ENCODE data around the gene RAB26. TPM values are rescaled to one million over a fixed set of nuclear protein-coding genes. Genes with fewer than 3 reads are reported as not detected.

The RAB26 gene
- total and polyA plus RNA-seq, 2 experiments from 2014 or later: 6.5 to 12.1 TPM

DNA sequence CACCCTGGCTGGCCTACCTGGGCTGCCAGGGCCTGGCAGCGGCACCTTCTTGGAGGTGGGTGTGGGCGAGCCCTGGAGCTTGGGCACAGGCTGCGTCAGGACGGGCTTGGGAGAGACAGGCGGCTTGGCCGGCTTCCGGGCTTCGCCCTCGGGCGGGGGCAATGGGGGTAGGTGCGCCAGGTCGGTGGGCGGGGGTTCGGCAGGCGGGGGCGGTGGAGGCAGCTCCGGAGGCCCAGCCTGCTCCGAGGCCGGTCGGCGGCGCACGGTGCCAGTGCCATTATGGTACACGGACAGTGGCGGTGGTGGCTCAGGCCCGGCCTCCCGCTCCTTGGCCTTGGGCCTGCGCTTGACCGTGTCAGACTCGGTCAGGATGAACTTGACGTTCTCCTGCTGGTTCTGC lies 31.2 kb downstream of the RAB26 start:
- no peak for DNase-seq (ENCODE audit: low read depth in 1 of 2, low spot score in 1 of 2)

DNA sequence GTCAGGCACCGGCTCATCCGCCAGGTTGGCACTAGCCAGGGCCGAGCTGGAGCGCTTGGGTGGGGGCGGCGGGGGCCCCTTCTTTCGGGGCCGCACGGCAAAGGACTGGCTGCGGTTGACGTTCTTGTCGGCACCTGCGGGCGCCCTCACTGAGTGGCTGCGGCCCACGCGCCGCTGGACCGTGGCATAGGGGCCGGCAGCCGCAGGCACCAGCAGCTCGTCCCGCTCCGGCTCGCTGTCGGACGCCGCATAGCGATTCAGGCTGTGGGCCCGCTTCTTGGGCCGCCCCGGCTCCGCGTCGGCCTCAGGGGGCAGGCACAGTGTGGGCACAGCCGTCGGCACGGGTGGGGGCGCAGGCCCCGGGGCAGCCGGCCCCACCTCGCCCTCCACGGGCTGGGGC lies 32.0 kb downstream of the RAB26 start:
- no peaks in the 10 kb centered on the region for H3K9me3 ChIP-seq (ENCODE audit: low read depth)

More for the DNA sequence above, 31.2 kb downstream of the RAB26 start:
- Histone ChIP-seq H3K4me3 (no peak overlapping the region), H3K4me1 (ENCODE audit: low read depth) (no peaks in the 10 kb centered on the region), H3K36me3 (peaks cover 12% of the 10 kb centered on the region), H3K27me3 (no peaks in the 10 kb centered on the region), H3K9me3 (ENCODE audit: low read depth) (no peaks in the 10 kb centered on the region), H3K27ac (no peak overlapping the region)
- TF ChIP-seq CTCF (IDR thresholded peaks at IDR 0.05; ENCODE audit: low read depth, low read length): no peak

GRCh38 chr16:2180962-2181923 lies 32.8 kb downstream of the RAB26 start:
- H3K4me3 ChIP-seq: no peak overlapping the region
- H3K27me3 ChIP-seq: no peaks in the 10 kb centered on the region
- no peak for DNase-seq (ENCODE audit: low read depth in 1 of 2, low spot score in 1 of 2)
- H3K36me3 ChIP-seq: peaks cover 3% of the 10 kb centered on the region
- no peaks in the 10 kb centered on the region for H3K4me1 ChIP-seq (ENCODE audit: low read depth)
- no peak for TF ChIP-seq CTCF (IDR thresholded peaks at IDR 0.05; ENCODE audit: low read depth, low read length)
- no peaks in the 10 kb centered on the region for H3K9me3 ChIP-seq (ENCODE audit: low read depth)
- no peak overlapping the region for H3K27ac ChIP-seq

More for the DNA sequence above, 32.0 kb downstream of the RAB26 start:
- peaks cover 10% of the 10 kb centered on the region for H3K36me3 ChIP-seq
- no peak for TF ChIP-seq CTCF (IDR thresholded peaks at IDR 0.05; ENCODE audit: low read depth, low read length)
- no peak overlapping the region for H3K27ac ChIP-seq
- H3K4me1 ChIP-seq (ENCODE audit: low read depth): no peaks in the 10 kb centered on the region
- DNase-seq (ENCODE audit: low read depth in 1 of 2, low spot score in 1 of 2): no peak
- H3K4me3 ChIP-seq: no peak overlapping the region
- H3K27me3 ChIP-seq: no peaks in the 10 kb centered on the region

DNA sequence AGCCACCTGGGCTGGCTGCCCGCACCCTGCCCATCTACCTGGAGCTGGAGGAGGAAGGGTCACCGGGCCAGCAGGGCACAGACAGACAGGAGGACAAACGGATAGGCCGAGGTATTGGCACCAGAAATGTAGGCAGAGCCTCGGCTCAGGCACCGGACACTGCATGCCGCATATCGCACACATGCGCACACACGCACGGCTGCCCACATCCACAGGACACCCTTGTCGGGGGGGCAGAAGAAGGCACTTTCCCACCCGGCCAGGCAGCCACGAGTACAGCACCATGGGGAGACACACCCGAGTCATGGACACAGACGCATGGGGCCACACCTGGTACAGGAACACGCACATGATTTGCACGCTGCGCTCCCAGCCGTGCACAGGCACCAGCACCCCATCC lies 33.5 kb downstream of the RAB26 start:
- Histone ChIP-seq H3K4me3 (no peak overlapping the region), H3K4me1 (ENCODE audit: low read depth) (no peaks in the 10 kb centered on the region), H3K36me3 (peaks cover 3% of the 10 kb centered on the region), H3K27ac (no peak overlapping the region), H3K27me3 (no peaks in the 10 kb centered on the region), H3K9me3 (ENCODE audit: low read depth) (no peaks in the 10 kb centered on the region)
- DNase-seq (ENCODE audit: low read depth in 1 of 2, low spot score in 1 of 2): no peak
- no peak for TF ChIP-seq CTCF (IDR thresholded peaks at IDR 0.05; ENCODE audit: low read depth, low read length)

- TF ChIP-seq CTCF (IDR thresholded peaks at IDR 0.05; ENCODE audit: low read depth, low read length): no peak
- no peak for DNase-seq (ENCODE audit: low read depth in 1 of 2, low spot score in 1 of 2)
- no peak overlapping the region for H3K27ac ChIP-seq
- H3K27me3 ChIP-seq: no peaks in the 10 kb centered on the region
- H3K4me3 ChIP-seq: no peak overlapping the region
- H3K9me3 ChIP-seq (ENCODE audit: low read depth): no peaks in the 10 kb centered on the region
- no peaks in the 10 kb centered on the region for H3K4me1 ChIP-seq (ENCODE audit: low read depth)
- no peaks in the 10 kb centered on the region for H3K36me3 ChIP-seq
Measured at GRCh38 chr16:2183671-2184070, 35.2 kb downstream of the RAB26 start.

Data from cardiac muscle cell (in vitro differentiated cells and primary cell).